Measurements from ENCODE around the gene RNU1-4.
"Not testable (repeated sequence)": the region's sequence is repeated elsewhere in the genome, so short reads cannot be mapped to it uniquely, and the experiment has no call there.

The RNU1-4 gene

GRCh38 chr1:16732254-16732896 lies 7.9 kb upstream of the RNU1-4 start:
- DNase-seq, result not testable (repeated sequence)

GRCh38 chr1:16741230-16741629 lies 914 bp downstream of the RNU1-4 start:
- DNase-seq, result not testable (repeated sequence)

GRCh38 chr1:16747660-16748059 lies 7.3 kb downstream of the RNU1-4 start:
- not testable (repeated sequence) for DNase-seq

- DNase-seq, result not testable (repeated sequence)
These were observed 8.4 kb downstream of the RNU1-4 start for GRCh38 chr1:16748710-16749109.

GRCh38 chr1:16749910-16750888 lies 9.9 kb downstream of the RNU1-4 start:
- not testable (repeated sequence) for DNase-seq

GRCh38 chr1:16752770-16753169 lies 12.5 kb downstream of the RNU1-4 start:
- not testable (repeated sequence) for DNase-seq

- not testable (repeated sequence) for DNase-seq
These were observed 15.1 kb downstream of the RNU1-4 start for GRCh38 chr1:16755385-16755784.

GRCh38 chr1:16755932-16756331 lies 15.6 kb downstream of the RNU1-4 start:
- DNase-seq, result not testable (repeated sequence)

GRCh38 chr1:16757574-16757973 lies 17.3 kb downstream of the RNU1-4 start:
- DNase-seq, result not testable (repeated sequence)

GRCh38 chr1:16758060-16758459 lies 17.7 kb downstream of the RNU1-4 start:
- not testable (repeated sequence) for DNase-seq

- DNase-seq, result not testable (repeated sequence)
These were observed 18.8 kb downstream of the RNU1-4 start for GRCh38 chr1:16759041-16759493.

GRCh38 chr1:16759650-16760455 lies 19.5 kb downstream of the RNU1-4 start:
- not testable (repeated sequence) for DNase-seq

- not testable (repeated sequence) for DNase-seq
These were observed 20.1 kb downstream of the RNU1-4 start for GRCh38 chr1:16760456-16760765.

- not testable (repeated sequence) for DNase-seq
These were observed 20.5 kb downstream of the RNU1-4 start for GRCh38 chr1:16760801-16761200.

- DNase-seq, result not testable (repeated sequence)
These were observed 24.0 kb downstream of the RNU1-4 start for GRCh38 chr1:16764248-16764819.

- DNase-seq, result not testable (repeated sequence)
These were observed 24.7 kb downstream of the RNU1-4 start for GRCh38 chr1:16764820-16765655.

GRCh38 chr1:16765731-16766605 lies 25.7 kb downstream of the RNU1-4 start:
- not testable (repeated sequence) for DNase-seq

GRCh38 chr1:16766689-16767256 lies 26.5 kb downstream of the RNU1-4 start:
- not testable (repeated sequence) for DNase-seq

GRCh38 chr1:16770139-16770759 lies 29.9 kb downstream of the RNU1-4 start:
- DNase-seq, result not testable (repeated sequence)

All from stimulated activated CD4-positive, alpha-beta T cell treated with anti-CD3 and anti-CD28 coated beads, Interleukin-4, amount 100 ng/mL, for 4 hours (primary cell).